Activated CD8-positive, alpha-beta memory T cell treated with anti-CD3 and anti-CD28 coated beads, Interleukin-2, amount 10 ng/mL, durations not matched to agents 7 days and 5 days (primary cell): ENCODE results near the gene DKKL1. TPM values are rescaled to one million over a fixed set of nuclear protein-coding genes. Genes with fewer than 3 reads are reported as not detected.
"Not testable (repeated sequence)": the region's sequence is repeated elsewhere in the genome, so short reads cannot be mapped to it uniquely, and the experiment has no call there.

Source experiments
- ATAC-seq: fragments of 150-1000 bp; cut with Tn5 transposase; one replicate; pipeline ENCODE4 v1.10.0; 2021; ENCODE audit warnings: moderate library complexity
- CTCF ChIA-PET: fragments of 350-600 bp; sonication (Branson Sonifier 250); formaldehyde crosslinking; loops from one replicate; lab custom pipeline; 2021; ENCODE audit warnings: antibody characterized with exemption; lab: Charles Lee
- DNase-seq: peaks from one replicate; pipeline ENCODE4 v3.0.0-alpha.2; 2020
- H3K27ac Mint-ChIP-seq: one replicate; pipeline ENCODE4 v1.8.0; 2021; ENCODE audit warnings: mild to moderate bottlenecking, mixed read lengths
- H3K27me3 Mint-ChIP-seq: one replicate; pipeline ENCODE4 v1.8.0; 2021; ENCODE audit warnings: mixed read lengths
- H3K36me3 Mint-ChIP-seq: one replicate; pipeline ENCODE4 v1.8.0; 2021; ENCODE audit warnings: mild to moderate bottlenecking, mixed read lengths
- H3K4me1 Mint-ChIP-seq: one replicate; pipeline ENCODE4 v1.8.0; 2021; ENCODE audit warnings: mixed read lengths
- H3K4me3 Mint-ChIP-seq: one replicate; pipeline ENCODE4 v1.8.0; 2021; ENCODE audit warnings: mild to moderate bottlenecking, moderate library complexity, mixed read lengths
- H3K9me3 Mint-ChIP-seq: one replicate; pipeline ENCODE4 v1.8.0; 2022; ENCODE audit warnings: low read depth, mixed read lengths
- total RNA-seq, 2 experiments: library from RNA; stranded (reverse); gene quantifications; one replicate each; pipeline ENCODE4 v1.2.3, GENCODE V29; 2021

DKKL1 gene
- total RNA-seq: not detected

DNA sequence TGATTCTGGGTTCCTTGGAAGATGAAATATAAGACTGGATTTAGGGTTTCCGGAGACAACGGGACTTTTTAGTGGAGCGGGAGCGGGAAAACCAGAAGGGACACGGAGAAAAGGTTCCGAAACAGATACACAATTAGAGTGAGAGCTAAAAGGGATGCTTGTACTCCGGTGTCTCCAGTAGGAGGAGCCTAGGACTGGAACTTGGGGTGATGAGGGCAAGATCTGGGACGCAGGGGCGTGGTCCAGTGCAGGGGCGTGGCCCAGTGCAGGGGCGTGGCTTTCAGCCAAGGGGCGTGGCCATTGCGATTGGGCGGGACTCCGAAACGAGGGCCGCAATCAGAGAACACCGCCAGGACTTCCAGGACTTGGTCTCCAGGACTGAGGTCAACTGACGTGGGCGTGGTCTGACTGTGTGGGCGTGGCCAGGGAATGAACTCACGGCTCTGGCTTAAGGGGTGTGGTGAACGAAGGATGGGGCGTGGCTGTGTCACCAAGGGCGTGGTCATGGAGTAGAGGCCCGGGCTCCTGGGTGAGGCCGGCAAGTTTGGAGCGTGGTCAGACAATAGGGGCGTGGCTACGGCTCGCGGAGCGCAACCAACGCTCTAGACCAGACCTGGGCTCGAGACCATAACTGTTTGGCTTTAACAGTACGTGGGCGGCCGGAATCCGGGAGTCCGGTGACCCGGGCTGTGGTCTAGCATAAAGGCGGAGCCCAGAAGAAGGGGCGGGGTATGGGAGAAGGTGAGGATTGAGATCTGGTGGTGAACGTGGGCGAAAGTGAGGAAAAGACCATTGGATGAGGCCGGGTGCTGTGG is at the start of gene DKKL1:
DKKL1 (plus strand) TSS at position 610 of the 815 bp plus-strand sequence; CDS start at position 732, 122 bp downstream.
- no peaks in the 10 kb centered on the region for H3K4me1 Mint-ChIP-seq
- no peak within 1 kb of the TSS for H3K4me3 Mint-ChIP-seq

GRCh38 chr19:49315111-49315510 is 48.6 kb upstream of the DKKL1 start:
- Mint-ChIP-seq H3K27ac (no peak overlapping the region), H3K4me3 (no peak overlapping the region), H3K27me3 (no peaks in the 10 kb centered on the region), H3K9me3 (peaks cover 11% of the 10 kb centered on the region), H3K4me1 (peaks cover 4% of the 10 kb centered on the region), H3K36me3 (peaks cover 23% of the 10 kb centered on the region)
- no peak for DNase-seq
- CTCF ChIA-PET: interaction anchor here (0.6 kb wide), 1 partner anchor 732 kb away, joined by 6 read pairs; no protein-coding TSS in a partner anchor
- ATAC-seq: no peak

More for the DNA sequence above, at the start of gene DKKL1:
- ATAC-seq: peak; percentile 89
- CTCF ChIA-PET: interaction anchor here (0.8 to 0.9 kb wide), 2 partner anchors 107 to 316 kb away, joined by 3 to 4 read pairs; no protein-coding TSS in a partner anchor
- H3K27me3 Mint-ChIP-seq: peaks cover 14% of the 10 kb centered on the region
- H3K27ac Mint-ChIP-seq: no peak within 1 kb of the TSS
- DNase-seq: peak; percentile 91
- H3K36me3 Mint-ChIP-seq: no peaks in the 10 kb centered on the region
- no peaks in the 10 kb centered on the region for H3K9me3 Mint-ChIP-seq

GRCh38 chr19:49316284-49316683 is 47.4 kb upstream of the DKKL1 start:
- no peak overlapping the region for H3K4me3 Mint-ChIP-seq
- H3K36me3 Mint-ChIP-seq: peaks cover 28% of the 10 kb centered on the region

GRCh38 chr19:49318296-49318695 is 45.4 kb upstream of the DKKL1 start:
- ATAC-seq: no peak
- no peak overlapping the region for H3K27ac Mint-ChIP-seq

More at GRCh38 chr19:49316284-49316683, 47.4 kb upstream of the DKKL1 start:
- no peak overlapping the region for H3K27ac Mint-ChIP-seq
- CTCF ChIA-PET: no interaction called here
- ATAC-seq: no peak
- H3K27me3 Mint-ChIP-seq: no peaks in the 10 kb centered on the region
- no peak for DNase-seq
- H3K9me3 Mint-ChIP-seq: peaks cover 11% of the 10 kb centered on the region
- H3K4me1 Mint-ChIP-seq: peaks cover 4% of the 10 kb centered on the region

GRCh38 chr19:49324801-49325576 is 38.7 kb upstream of the DKKL1 start, which contains the start of gene SLC6A16:
Gene SLC6A16, minus strand, starts transcription at chr19:49325191. Its CDS starts 13,844 bp downstream, at chr19:49311347.
- no peak for ATAC-seq
- Mint-ChIP-seq H3K36me3 (peaks cover 18% of the 10 kb centered on the region), H3K27me3 (no peaks in the 10 kb centered on the region), H3K4me1 (peaks cover 22% of the 10 kb centered on the region), H3K27ac (no peak within 1 kb of the TSS), H3K4me3 (no peak within 1 kb of the TSS), H3K9me3 (no peaks in the 10 kb centered on the region)
- DNase-seq: peak; percentile 36
- CTCF ChIA-PET: interaction anchor here (0.6 to 2.4 kb wide), 3 partner anchors 24 to 120 kb away, joined by 4 to 10 read pairs (median 6); no protein-coding TSS in a partner anchor

More at GRCh38 chr19:49318296-49318695, 45.4 kb upstream of the DKKL1 start:
- CTCF ChIA-PET: interaction anchor here (1.2 to 1.6 kb wide), 2 partner anchors 17 to 46 kb away, joined by 3 to 12 read pairs; no protein-coding TSS in a partner anchor
- H3K27me3 Mint-ChIP-seq: no peaks in the 10 kb centered on the region
- H3K36me3 Mint-ChIP-seq: peaks cover 32% of the 10 kb centered on the region
- DNase-seq: no peak
- no peak overlapping the region for H3K4me3 Mint-ChIP-seq
- peaks cover 4% of the 10 kb centered on the region for H3K4me1 Mint-ChIP-seq
- peaks cover 11% of the 10 kb centered on the region for H3K9me3 Mint-ChIP-seq

DNA sequence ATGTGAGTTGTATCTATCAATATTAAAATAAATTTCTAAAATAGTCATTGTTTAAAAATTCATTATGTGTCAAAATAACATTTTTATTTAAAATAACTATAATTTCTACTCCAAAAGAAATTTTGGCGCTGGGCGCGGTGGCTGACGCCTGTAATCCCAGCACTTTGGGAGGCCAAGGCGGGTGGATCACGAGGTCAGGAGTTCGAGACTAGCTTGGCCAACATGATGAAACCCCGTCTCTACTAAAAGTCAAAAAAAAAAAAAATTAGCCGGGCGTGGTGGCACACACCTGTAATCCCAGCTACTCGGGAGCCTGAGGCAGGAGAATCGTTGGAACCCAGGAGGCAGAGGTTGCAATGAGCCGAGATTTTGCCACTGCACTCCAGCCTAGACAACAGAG is 37.9 kb upstream of the DKKL1 start:
- peaks cover 28% of the 10 kb centered on the region for H3K4me1 Mint-ChIP-seq
- H3K27ac Mint-ChIP-seq, ATAC-seq, H3K9me3 Mint-ChIP-seq, H3K27me3 Mint-ChIP-seq, DNase-seq, H3K4me3 Mint-ChIP-seq: not testable (repeated sequence)
- CTCF ChIA-PET: interaction anchor here (1.1 to 2.4 kb wide), 3 partner anchors 21 to 100 kb away, joined by 3 to 10 read pairs (median 6); no protein-coding TSS in a partner anchor
- peaks cover 19% of the 10 kb centered on the region for H3K36me3 Mint-ChIP-seq

DNA sequence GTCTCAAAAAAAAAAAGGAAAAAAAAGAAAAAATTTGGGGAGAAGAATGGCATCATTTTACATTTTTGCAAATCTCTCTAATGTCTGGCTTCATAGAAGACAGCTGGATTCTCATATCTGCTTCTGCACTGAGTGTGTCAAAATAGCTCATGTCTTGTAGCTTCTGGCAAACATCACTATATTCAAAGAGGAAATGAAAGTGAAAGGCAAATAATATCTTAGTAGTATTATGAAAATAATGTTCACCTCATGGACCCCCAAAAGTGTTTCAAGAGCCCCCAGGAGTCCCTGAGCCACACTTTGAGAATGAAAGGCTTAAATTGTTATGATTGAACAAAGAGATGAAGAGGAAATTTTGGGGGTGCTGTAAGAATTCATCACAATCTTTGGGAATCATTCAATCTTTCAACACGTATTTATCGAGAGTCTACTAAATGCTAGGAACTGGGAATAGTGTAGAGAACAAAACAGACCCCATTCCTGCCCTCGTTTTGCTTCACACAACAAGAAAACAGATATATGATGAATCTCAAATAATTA is 37.4 kb upstream of the DKKL1 start:
- Mint-ChIP-seq H3K27ac (no peak overlapping the region), H3K27me3 (no peaks in the 10 kb centered on the region), H3K9me3 (no peaks in the 10 kb centered on the region), H3K4me3 (no peak overlapping the region), H3K36me3 (peaks cover 22% of the 10 kb centered on the region), H3K4me1 (peaks cover 32% of the 10 kb centered on the region)
- CTCF ChIA-PET: interaction anchor here (1.1 to 2.4 kb wide), 3 partner anchors 21 to 100 kb away, joined by 3 to 10 read pairs (median 6); no protein-coding TSS in a partner anchor
- ATAC-seq (no peak), DNase-seq (no peak)

- no peaks in the 10 kb centered on the region for H3K9me3 Mint-ChIP-seq
- peak overlapping the region; percentile 42 for H3K27ac Mint-ChIP-seq
- ATAC-seq (peak; percentile 35), DNase-seq (peak; percentile 71)
- H3K4me3 Mint-ChIP-seq: no peak overlapping the region
- H3K27me3 Mint-ChIP-seq: no peaks in the 10 kb centered on the region
- peaks cover 17% of the 10 kb centered on the region for H3K36me3 Mint-ChIP-seq
- CTCF ChIA-PET: interaction anchor here (0.6 to 1.6 kb wide), 12 partner anchors 9 to 520 kb away, joined by 3 to 9 read pairs (median 4); no protein-coding TSS in a partner anchor
- H3K4me1 Mint-ChIP-seq: peaks cover 45% of the 10 kb centered on the region
Measured at GRCh38 chr19:49327878-49328544, 35.7 kb upstream of the DKKL1 start.

GRCh38 chr19:49328741-49329140 is 34.9 kb upstream of the DKKL1 start:
- Mint-ChIP-seq H3K4me1 (peaks cover 51% of the 10 kb centered on the region), H3K4me3 (no peak overlapping the region)

GRCh38 chr19:49331187-49331586 is 32.5 kb upstream of the DKKL1 start:
- not testable (repeated sequence) for H3K27me3 Mint-ChIP-seq, H3K4me3 Mint-ChIP-seq, ATAC-seq, H3K9me3 Mint-ChIP-seq
- H3K36me3 Mint-ChIP-seq: peaks cover 17% of the 10 kb centered on the region
- H3K4me1 Mint-ChIP-seq: peaks cover 65% of the 10 kb centered on the region
- DNase-seq: peak; percentile 15
- CTCF ChIA-PET: interaction anchor here (0.5 to 1.5 kb wide), 7 partner anchors 9 to 142 kb away, joined by 3 to 6 read pairs (median 4); partner anchors contain the start of gene FLT3LG
- peak overlapping the region; percentile 54 for H3K27ac Mint-ChIP-seq

More at GRCh38 chr19:49328741-49329140, 34.9 kb upstream of the DKKL1 start:
- Mint-ChIP-seq H3K36me3 (peaks cover 17% of the 10 kb centered on the region), H3K27ac (no peak overlapping the region), H3K27me3 (no peaks in the 10 kb centered on the region), H3K9me3 (no peaks in the 10 kb centered on the region)
- CTCF ChIA-PET: interaction anchor here (1.2 to 1.6 kb wide), 3 partner anchors 13 to 107 kb away, joined by 4 to 5 read pairs (median 5); no protein-coding TSS in a partner anchor
- ATAC-seq (no peak), DNase-seq (peak; percentile 12)

- no peak overlapping the region for H3K4me3 Mint-ChIP-seq
- CTCF ChIA-PET: interaction anchor here (0.6 to 1.6 kb wide), 7 partner anchors 9 to 142 kb away, joined by 3 to 6 read pairs (median 3); partner anchors contain the start of gene FLT3LG
- DNase-seq (peak; percentile 81), ATAC-seq (peak; percentile 76)
- H3K4me1 Mint-ChIP-seq: peaks cover 67% of the 10 kb centered on the region
- peaks cover 17% of the 10 kb centered on the region for H3K36me3 Mint-ChIP-seq
- H3K9me3 Mint-ChIP-seq: no peaks in the 10 kb centered on the region
- H3K27ac Mint-ChIP-seq: peak overlapping the region; percentile 54
- no peaks in the 10 kb centered on the region for H3K27me3 Mint-ChIP-seq
Measured at GRCh38 chr19:49331616-49332055, 32.0 kb upstream of the DKKL1 start.
